GM23338 (cell line): ENCODE measurements around the gene DMAC1. TPM values are rescaled to one million over a fixed set of nuclear protein-coding genes. Genes with fewer than 3 reads are reported as not detected.

ENCODE experiments used
- ATAC-seq: fragments of 200-7000 bp; cut with Tn5 transposase; 3 replicates; pipeline ENCODE4 v1.9.1; 2020
- DNase-seq: peaks from one replicate; pipeline ENCODE4 v3.0.0-alpha.2; 2015; ENCODE audit warnings: low spot score
- H2AFZ ChIP-seq: fragments of 200-600 bp; sonication (generic); 2 replicates; pipeline ENCODE4 v1.8.0; 2016; ENCODE audit warnings: antibody characterized with exemption, mild to moderate bottlenecking, moderate library complexity
- H3F3A ChIP-seq: fragments of 200-600 bp; sonication (generic); replicated peaks from 2 replicates; pipeline ENCODE4 v1.8.0; 2017; ENCODE audit warnings: antibody characterized with exemption, mixed run types, low read depth
- H3K27ac ChIP-seq: fragments of 200-600 bp; sonication (generic); 2 replicates; pipeline ENCODE4 v1.6.1; 2016; ENCODE audit warnings: low read depth
- H3K27me3 ChIP-seq: fragments of 200-600 bp; sonication (generic); 2 replicates; pipeline ENCODE4 v1.8.0; 2016; ENCODE audit warnings: mild to moderate bottlenecking, mixed run types, moderate library complexity; ENCODE audit not compliant: insufficient read depth
- H3K36me3 ChIP-seq: fragments of 200-600 bp; sonication (generic); 2 replicates; pipeline ENCODE4 v1.8.0; 2016; ENCODE audit warnings: mild to moderate bottlenecking; ENCODE audit not compliant: insufficient read depth
- H3K4me1 ChIP-seq: fragments of 200-600 bp; sonication (generic); 2 replicates; pipeline ENCODE4 v1.8.0; 2016; ENCODE audit warnings: mild to moderate bottlenecking, moderate library complexity; ENCODE audit not compliant: insufficient read depth
- H3K4me2 ChIP-seq: fragments of 200-600 bp; sonication (generic); 2 replicates; pipeline ENCODE4 v1.7.1; 2017; ENCODE audit warnings: mixed run types
- H3K4me3 ChIP-seq: fragments of 200-600 bp; sonication (generic); 2 replicates; pipeline ENCODE4 v1.6.1; 2016; ENCODE audit warnings: mixed run types
- H3K79me2 ChIP-seq: fragments of 200-600 bp; sonication (generic); replicated peaks from 2 replicates; pipeline ENCODE4 v1.8.0; 2017; ENCODE audit warnings: mild to moderate bottlenecking; ENCODE audit not compliant: insufficient read depth
- H3K9me2 ChIP-seq: fragments of 200-600 bp; sonication (generic); 2 replicates; pipeline ENCODE4 v1.8.0; 2017; ENCODE audit not compliant: insufficient read depth
- H4K20me1 ChIP-seq: fragments of 200-600 bp; sonication (generic); replicated peaks from 2 replicates; pipeline ENCODE4 v1.8.0; 2017; ENCODE audit warnings: mild to moderate bottlenecking; ENCODE audit not compliant: insufficient read depth
- H3K27ac Mint-ChIP-seq: 2 replicates; pipeline ENCODE4 v1.8.0; 2020; ENCODE audit warnings: inconsistent platforms, mild to moderate bottlenecking, moderate library complexity, mixed read lengths
- H3K27me3 Mint-ChIP-seq: 3 replicates; pipeline ENCODE4 v1.8.0; 2022; ENCODE audit warnings: low read depth, mild to moderate bottlenecking, moderate library complexity, mixed read lengths, inconsistent platforms; ENCODE audit not compliant: insufficient read depth, poor library complexity
- H3K36me3 Mint-ChIP-seq: 3 replicates; pipeline ENCODE4 v1.8.0; 2021; ENCODE audit warnings: low read depth, mild to moderate bottlenecking, inconsistent platforms, moderate library complexity, mixed read lengths
- H3K4me1 Mint-ChIP-seq: 3 replicates; pipeline ENCODE4 v1.8.0; 2020; ENCODE audit warnings: mild to moderate bottlenecking, inconsistent platforms, mixed read lengths
- H3K4me3 Mint-ChIP-seq: 3 replicates; pipeline ENCODE4 v1.8.0; 2021; ENCODE audit warnings: moderate library complexity, mild to moderate bottlenecking, inconsistent platforms, mixed read lengths
- H3K9me3 Mint-ChIP-seq: 3 replicates; pipeline ENCODE4 v1.8.0; 2020; ENCODE audit warnings: moderate library complexity, mild to moderate bottlenecking, inconsistent platforms, mixed read lengths
- CREB1 ChIP-seq: fragments of 250-450 bp; sonication (Bioruptor Pico); IDR thresholded peaks from 2 replicates; pipeline ENCODE4 v1.5.0; 2020; ENCODE audit warnings: low read depth, mild to moderate bottlenecking, moderate library complexity
- EZH2phosphoT487 ChIP-seq: fragments of 200-600 bp; sonication (generic); IDR thresholded peaks from one replicate; pipeline ENCODE4 v1.8.1; 2018; ENCODE audit warnings: antibody characterized with exemption; ENCODE audit not compliant: unreplicated experiment
- NANOG ChIP-seq: IDR thresholded peaks from 2 replicates; pipeline ENCODE4 v1.6.1; 2016; ENCODE audit warnings: antibody characterized with exemption, borderline replicate concordance
- POLR2AphosphoS5 ChIP-seq: IDR thresholded peaks from 2 replicates; pipeline ENCODE4 v1.6.1; 2016; ENCODE audit warnings: antibody characterized with exemption, low read depth
- STAT1 ChIP-seq: IDR thresholded peaks from one replicate; pipeline ENCODE4 v1.6.1; 2016; ENCODE audit warnings: antibody characterized with exemption; ENCODE audit not compliant: unreplicated experiment
- ZNF114 ChIP-seq: fragments of 250-450 bp; sonication (Bioruptor Pico); IDR thresholded peaks from 2 replicates; pipeline ENCODE4 v1.5.0; 2020; ENCODE audit warnings: mild to moderate bottlenecking, moderate library complexity
- polyA plus RNA-seq: library from polyadenylated mRNA; unstranded; fragments of >200 nt; fragmentation: Nextera tagmentation; extraction: Ambion mirVana; gene quantifications from 2 replicates; pipeline ENCODE4 v1.2.1, GENCODE V29; 2016
- total RNA-seq: library from RNA; depleted of rRNA; stranded (reverse); fragments of >200 nt; shearing (Covaris generic); gene quantifications from 2 replicates; pipeline ENCODE4 v1.2.3, GENCODE V29; 2014
- TF ChIP-seq, protein P1 (sequence below): IDR thresholded peaks from 2 replicates; pipeline ENCODE4 v1.6.1; 2016; ENCODE audit warnings: antibody characterized with exemption
- TF ChIP-seq, protein P2 (sequence below), 2 experiments: fragments of 200-600 bp in 1 of 2; sonication (generic) in 1 of 2; conservative IDR thresholded peaks; 2 replicates each; pipeline versions ENCODE4 v1.5.1 to v1.6.1; 2016 to 2017; ENCODE audit warnings: antibody characterized with exemption in 2 of 2, low read depth in 2 of 2, mild to moderate bottlenecking in 2 of 2, moderate library complexity in 1 of 2
- TF ChIP-seq, protein P3 (sequence below): IDR thresholded peaks from one replicate; pipeline ENCODE4 v1.6.1; 2018; ENCODE audit warnings: antibody characterized with exemption; ENCODE audit not compliant: unreplicated experiment

Gene DMAC1
- total and polyA plus RNA-seq, 2 experiments from 2014 or later = 24.6 to 116 TPM

DNA sequence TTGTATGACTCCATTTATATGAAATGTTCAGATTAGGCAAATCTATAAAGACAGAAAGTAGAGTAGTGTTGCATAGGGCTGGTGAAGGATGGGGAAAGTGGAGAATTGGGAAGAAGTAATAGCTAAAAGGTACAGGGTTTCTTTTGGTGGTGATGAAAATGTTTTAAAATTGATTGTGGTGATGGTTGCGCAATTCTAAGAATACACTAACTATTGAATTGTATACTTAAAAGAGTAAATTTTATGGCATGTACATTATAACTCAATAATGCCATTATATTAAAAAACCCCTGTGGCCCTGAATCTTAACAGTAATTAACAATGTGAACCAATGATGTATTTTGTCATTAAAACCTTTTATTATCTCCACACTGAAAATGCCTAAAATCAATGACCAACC lies 20.4 kb upstream of the DMAC1 start:
- Mint-ChIP-seq H3K27ac (no peak overlapping the region), H3K4me3 (no peak overlapping the region), H3K36me3 (no peaks in the 10 kb centered on the region), H3K27me3 (no peaks in the 10 kb centered on the region), H3K9me3 (no peaks in the 10 kb centered on the region), H3K4me1 (peaks cover 4% of the 10 kb centered on the region; the same call in 2 of the 3 replicates)
- TF ChIP-seq POLR2AphosphoS5 (no peak), STAT1 (no peak), CREB1 (CRISPR knock-in tag) (no peak), NANOG (no peak), EZH2phosphoT487 (no peak)
- TF ChIP-seq, protein P1, sequence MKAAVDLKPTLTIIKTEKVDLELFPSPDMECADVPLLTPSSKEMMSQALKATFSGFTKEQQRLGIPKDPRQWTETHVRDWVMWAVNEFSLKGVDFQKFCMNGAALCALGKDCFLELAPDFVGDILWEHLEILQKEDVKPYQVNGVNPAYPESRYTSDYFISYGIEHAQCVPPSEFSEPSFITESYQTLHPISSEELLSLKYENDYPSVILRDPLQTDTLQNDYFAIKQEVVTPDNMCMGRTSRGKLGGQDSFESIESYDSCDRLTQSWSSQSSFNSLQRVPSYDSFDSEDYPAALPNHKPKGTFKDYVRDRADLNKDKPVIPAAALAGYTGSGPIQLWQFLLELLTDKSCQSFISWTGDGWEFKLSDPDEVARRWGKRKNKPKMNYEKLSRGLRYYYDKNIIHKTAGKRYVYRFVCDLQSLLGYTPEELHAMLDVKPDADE = no peak
- no peaks in the 10 kb centered on the region for H3K36me3 ChIP-seq
- H3K27me3 ChIP-seq = no peaks in the 10 kb centered on the region
- H4K20me1 ChIP-seq = no peaks in the 10 kb centered on the region
- no peaks in the 10 kb centered on the region for H3K9me2 ChIP-seq
- ATAC-seq (no peak), DNase-seq (no peak)
- H3K4me1 ChIP-seq = no peaks in the 10 kb centered on the region
- no peak overlapping the region for H3K27ac ChIP-seq
- H3K4me2 ChIP-seq = no peak overlapping the region
- H3F3A ChIP-seq = no peaks in the 10 kb centered on the region
- H3K4me3 ChIP-seq = no peak overlapping the region
- H2AFZ ChIP-seq = no peak overlapping the region
- H3K79me2 ChIP-seq = no peaks in the 10 kb centered on the region

DNA sequence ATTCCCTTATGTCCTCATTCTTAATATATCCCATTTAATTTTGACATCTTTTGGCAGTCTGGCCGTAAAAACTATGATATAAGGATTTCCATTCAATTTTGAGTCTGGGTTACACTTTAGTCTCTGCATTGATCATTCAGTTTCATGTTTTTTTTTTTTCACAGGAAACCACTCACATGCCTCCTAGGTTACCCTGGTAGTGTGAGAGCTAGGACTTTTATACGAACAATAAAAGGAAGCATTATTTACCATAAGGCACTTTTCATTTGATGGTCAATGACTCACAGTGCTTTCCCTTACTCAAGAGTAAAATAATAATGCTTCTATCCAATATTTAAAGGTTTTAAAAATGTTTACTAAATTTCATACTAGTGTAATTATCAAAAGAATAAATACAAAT lies 16.4 kb upstream of the DMAC1 start:
- no peaks in the 10 kb centered on the region for H3K79me2 ChIP-seq
- H3K9me3 Mint-ChIP-seq = no peaks in the 10 kb centered on the region
- no peak for DNase-seq
- no peaks in the 10 kb centered on the region for H3K27me3 Mint-ChIP-seq
- H3K4me1 ChIP-seq = no peaks in the 10 kb centered on the region
- H3F3A ChIP-seq = no peaks in the 10 kb centered on the region
- H3K4me2 ChIP-seq = no peak overlapping the region
- H3K36me3 ChIP-seq = no peaks in the 10 kb centered on the region
- no peak for ATAC-seq
- H3K27me3 ChIP-seq = no peaks in the 10 kb centered on the region
- H2AFZ ChIP-seq = peak overlapping the region; percentile 19; the same call in 1 of the 2 replicates
- no peaks in the 10 kb centered on the region for H3K36me3 Mint-ChIP-seq
- H3K27ac Mint-ChIP-seq = peak overlapping the region; percentile 83; the same call in 1 of the 2 replicates
- no peak overlapping the region for H3K27ac ChIP-seq
- TF ChIP-seq ZNF114 (CRISPR knock-in tag) (no peak), NANOG (no peak), CREB1 (CRISPR knock-in tag) (no peak), EZH2phosphoT487 (no peak)
- TF ChIP-seq, protein P2, sequence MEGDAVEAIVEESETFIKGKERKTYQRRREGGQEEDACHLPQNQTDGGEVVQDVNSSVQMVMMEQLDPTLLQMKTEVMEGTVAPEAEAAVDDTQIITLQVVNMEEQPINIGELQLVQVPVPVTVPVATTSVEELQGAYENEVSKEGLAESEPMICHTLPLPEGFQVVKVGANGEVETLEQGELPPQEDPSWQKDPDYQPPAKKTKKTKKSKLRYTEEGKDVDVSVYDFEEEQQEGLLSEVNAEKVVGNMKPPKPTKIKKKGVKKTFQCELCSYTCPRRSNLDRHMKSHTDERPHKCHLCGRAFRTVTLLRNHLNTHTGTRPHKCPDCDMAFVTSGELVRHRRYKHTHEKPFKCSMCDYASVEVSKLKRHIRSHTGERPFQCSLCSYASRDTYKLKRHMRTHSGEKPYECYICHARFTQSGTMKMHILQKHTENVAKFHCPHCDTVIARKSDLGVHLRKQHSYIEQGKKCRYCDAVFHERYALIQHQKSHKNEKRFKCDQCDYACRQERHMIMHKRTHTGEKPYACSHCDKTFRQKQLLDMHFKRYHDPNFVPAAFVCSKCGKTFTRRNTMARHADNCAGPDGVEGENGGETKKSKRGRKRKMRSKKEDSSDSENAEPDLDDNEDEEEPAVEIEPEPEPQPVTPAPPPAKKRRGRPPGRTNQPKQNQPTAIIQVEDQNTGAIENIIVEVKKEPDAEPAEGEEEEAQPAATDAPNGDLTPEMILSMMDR (conservative IDR thresholded peaks at IDR 0.05; ENCODE audit: low read depth in 2 of 2) = no peak
- TF ChIP-seq, protein P3, sequence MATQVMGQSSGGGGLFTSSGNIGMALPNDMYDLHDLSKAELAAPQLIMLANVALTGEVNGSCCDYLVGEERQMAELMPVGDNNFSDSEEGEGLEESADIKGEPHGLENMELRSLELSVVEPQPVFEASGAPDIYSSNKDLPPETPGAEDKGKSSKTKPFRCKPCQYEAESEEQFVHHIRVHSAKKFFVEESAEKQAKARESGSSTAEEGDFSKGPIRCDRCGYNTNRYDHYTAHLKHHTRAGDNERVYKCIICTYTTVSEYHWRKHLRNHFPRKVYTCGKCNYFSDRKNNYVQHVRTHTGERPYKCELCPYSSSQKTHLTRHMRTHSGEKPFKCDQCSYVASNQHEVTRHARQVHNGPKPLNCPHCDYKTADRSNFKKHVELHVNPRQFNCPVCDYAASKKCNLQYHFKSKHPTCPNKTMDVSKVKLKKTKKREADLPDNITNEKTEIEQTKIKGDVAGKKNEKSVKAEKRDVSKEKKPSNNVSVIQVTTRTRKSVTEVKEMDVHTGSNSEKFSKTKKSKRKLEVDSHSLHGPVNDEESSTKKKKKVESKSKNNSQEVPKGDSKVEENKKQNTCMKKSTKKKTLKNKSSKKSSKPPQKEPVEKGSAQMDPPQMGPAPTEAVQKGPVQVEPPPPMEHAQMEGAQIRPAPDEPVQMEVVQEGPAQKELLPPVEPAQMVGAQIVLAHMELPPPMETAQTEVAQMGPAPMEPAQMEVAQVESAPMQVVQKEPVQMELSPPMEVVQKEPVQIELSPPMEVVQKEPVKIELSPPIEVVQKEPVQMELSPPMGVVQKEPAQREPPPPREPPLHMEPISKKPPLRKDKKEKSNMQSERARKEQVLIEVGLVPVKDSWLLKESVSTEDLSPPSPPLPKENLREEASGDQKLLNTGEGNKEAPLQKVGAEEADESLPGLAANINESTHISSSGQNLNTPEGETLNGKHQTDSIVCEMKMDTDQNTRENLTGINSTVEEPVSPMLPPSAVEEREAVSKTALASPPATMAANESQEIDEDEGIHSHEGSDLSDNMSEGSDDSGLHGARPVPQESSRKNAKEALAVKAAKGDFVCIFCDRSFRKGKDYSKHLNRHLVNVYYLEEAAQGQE = no peak
- TF ChIP-seq, protein P1 = no peak
- no peak overlapping the region for H3K4me3 Mint-ChIP-seq
- no peaks in the 10 kb centered on the region for H3K9me2 ChIP-seq
- no peaks in the 10 kb centered on the region for H4K20me1 ChIP-seq
- no peak overlapping the region for H3K4me3 ChIP-seq
- H3K4me1 Mint-ChIP-seq = peaks cover 4% of the 10 kb centered on the region; the same call in 2 of the 3 replicates
